HG03097 (cell line): Measurements from ENCODE around the gene SCP2.

Experiments used
- ATAC-seq: cut with Tn5 transposase; IDR thresholded peaks from one replicate; pipeline ENCODE4 v1.9.1; 2021; ENCODE audit not compliant: unreplicated experiment, low FRiP score

Gene SCP2, protein sequence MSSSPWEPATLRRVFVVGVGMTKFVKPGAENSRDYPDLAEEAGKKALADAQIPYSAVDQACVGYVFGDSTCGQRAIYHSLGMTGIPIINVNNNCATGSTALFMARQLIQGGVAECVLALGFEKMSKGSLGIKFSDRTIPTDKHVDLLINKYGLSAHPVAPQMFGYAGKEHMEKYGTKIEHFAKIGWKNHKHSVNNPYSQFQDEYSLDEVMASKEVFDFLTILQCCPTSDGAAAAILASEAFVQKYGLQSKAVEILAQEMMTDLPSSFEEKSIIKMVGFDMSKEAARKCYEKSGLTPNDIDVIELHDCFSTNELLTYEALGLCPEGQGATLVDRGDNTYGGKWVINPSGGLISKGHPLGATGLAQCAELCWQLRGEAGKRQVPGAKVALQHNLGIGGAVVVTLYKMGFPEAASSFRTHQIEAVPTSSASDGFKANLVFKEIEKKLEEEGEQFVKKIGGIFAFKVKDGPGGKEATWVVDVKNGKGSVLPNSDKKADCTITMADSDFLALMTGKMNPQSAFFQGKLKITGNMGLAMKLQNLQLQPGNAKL

GRCh38 chr1:52927212-52928014, at the start of gene SCP2:
SCP2 (plus strand) TSS chr1:52927276; CDS start chr1:52927397, 121 bp downstream.
- ATAC-seq = no peak

DNA sequence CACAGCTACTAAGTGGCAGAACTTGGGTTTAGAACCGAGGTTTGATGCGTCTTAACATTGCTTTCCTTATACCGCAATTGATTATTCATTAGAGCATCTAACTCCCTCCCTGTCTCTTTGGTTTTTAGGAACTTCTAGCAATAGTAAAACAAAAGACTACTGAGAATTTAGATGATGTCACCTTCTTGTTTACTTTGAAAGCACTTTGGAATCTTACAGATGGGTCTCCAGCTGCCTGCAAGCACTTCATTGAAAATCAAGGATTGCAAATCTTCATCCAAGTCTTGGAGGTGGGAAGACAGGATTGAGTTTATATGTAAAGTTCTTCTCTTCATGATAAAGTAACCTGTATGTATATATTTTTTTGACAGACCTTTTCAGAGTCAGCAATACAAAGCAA, 49.5 kb upstream of the SCP2 start:
- no peak for ATAC-seq

DNA sequence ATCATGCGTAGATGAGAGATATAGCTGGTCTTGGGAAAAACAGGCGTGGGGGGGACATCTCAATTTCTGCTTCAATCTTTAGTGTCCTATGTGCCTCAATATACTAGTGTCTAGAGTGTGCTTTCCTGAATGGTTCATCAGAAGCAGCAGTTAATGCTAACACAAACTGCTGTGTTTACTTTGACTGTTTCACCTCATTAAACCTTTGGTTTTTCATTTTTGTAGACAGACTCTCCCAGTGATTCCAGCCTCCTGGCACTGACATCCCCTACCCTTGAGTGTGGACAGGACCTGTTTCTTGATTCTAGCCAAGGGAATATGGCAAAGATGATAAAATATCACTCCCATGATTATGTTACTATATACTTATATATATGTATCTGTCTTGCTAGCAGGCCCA, 46.9 kb upstream of the SCP2 start:
- no peak for ATAC-seq

- ATAC-seq = no peak
Measured at GRCh38 chr1:52887483-52887882, 39.6 kb upstream of the SCP2 start.

- ATAC-seq = no peak
Measured at GRCh38 chr1:52892424-52893215, 34.5 kb upstream of the SCP2 start.

- no peak for ATAC-seq
Measured at GRCh38 chr1:52899445-52899894, 27.6 kb upstream of the SCP2 start.

DNA sequence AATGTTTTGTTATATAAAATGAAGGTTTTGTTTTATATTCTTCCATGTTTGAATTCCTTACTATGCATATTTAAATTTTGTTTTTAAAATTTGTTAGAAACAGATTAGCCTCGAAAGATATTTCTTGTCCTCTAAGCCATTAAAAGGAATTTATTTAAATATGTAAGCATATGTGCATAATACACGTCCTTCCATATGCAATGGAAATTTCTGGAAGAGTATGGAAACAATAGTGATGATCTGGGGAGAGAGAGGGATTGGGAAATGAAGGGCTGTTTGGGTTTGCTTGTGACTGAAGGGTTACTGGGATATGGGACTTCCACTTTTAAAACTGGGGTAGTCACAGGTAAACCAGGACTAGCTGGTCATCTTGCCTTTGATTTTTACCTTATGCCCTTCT, 26.7 kb upstream of the SCP2 start:
- ATAC-seq = no peak

GRCh38 chr1:52901384-52901783, 25.7 kb upstream of the SCP2 start:
- no peak for ATAC-seq

DNA sequence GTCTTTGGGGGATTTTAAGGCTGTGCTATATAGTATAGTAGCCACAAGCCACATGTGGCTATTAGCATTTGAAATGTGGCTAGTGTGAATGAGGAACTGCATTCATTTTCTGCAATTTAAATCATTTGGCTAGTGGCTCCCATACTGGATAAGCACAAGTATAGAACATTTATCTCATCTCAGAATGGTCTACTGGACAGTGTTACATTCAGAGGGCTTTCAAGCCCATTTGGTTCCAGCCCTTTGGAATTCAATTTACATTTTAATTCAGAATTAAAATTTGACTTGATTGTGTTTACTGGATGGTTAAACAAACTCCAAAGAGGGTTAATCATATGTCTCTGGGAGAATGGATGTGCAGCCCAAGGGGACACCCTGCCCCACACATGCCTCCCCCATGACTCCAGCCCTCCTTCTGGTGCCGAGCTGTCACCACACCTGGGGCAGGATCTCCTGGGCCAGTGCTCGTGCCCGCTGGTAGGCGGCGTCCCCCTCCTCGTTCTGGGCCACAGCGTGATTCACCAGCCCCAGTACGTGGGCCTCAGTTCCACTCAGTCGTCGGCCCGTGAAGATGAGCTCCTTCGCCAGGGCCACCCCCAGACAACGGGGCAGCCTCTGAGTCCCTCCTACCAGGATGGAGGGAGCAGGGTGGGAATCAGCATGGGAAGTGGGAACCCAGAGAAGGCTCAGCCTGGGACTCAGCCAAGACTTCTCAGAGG, 22.7 kb upstream of the SCP2 start:
- ATAC-seq = no peak

GRCh38 chr1:52904927-52905698, 22.0 kb upstream of the SCP2 start:
- no peak for ATAC-seq

GRCh38 chr1:52906135-52906603, 20.9 kb upstream of the SCP2 start:
- ATAC-seq = no peak

GRCh38 chr1:52907068-52907811, 19.8 kb upstream of the SCP2 start:
- no peak for ATAC-seq

DNA sequence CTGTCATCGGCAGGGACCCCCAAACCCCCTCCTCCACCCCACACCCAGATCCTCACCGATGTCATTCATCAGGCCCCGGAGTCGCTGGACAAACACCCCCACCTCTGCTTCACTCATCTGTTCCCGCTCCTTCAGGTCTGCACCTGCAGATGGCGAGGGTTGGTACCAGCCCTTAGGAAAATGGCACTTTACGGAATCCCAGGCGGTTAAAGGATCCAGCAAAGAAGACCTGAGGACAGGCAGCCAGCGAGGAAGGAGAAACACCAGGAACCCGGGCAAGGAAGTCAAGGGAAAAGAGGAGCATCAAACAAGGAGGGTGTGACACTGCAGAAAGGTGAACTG, 19.3 kb upstream of the SCP2 start:
- no peak for ATAC-seq

DNA sequence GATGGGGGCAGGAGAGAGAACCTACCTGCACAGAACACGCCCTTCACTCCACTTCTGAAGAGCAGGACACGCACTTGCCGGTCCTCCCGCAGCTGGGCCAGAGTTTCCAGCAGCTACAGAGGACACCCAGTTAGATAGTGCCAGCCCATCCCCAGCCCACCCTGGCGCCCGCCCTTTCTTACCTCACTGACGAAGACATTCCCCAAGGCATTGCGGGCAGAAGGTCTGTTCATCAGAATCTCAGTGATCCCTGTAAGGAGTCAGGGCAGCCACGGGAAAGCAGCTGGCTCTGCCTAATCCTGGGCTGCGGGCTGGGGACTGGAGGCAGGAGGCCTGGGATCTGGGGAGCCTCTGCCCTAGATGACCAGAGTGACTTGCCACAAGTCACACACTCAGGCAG, 15.5 kb upstream of the SCP2 start:
- no peak for ATAC-seq

DNA sequence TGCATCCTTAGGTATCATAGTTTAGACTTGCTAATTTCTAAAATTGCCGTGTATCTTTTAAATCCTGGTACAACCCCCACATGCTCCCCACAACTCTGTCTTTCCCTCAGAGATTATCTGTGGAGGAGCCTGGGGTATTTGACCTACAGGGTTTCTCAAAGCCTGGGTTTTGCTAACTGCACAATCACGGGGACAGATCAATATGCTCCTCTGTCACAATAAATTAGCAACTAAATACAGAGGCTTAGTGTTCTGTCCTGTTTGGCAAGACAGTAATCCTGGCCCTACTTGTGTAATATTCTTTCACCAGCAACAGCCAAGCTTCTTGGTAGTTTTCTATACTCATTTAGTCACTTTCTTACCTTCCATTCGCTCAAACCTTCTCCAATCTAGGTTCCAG, 14.1 kb upstream of the SCP2 start:
- no peak for ATAC-seq

- ATAC-seq = no peak
Measured at GRCh38 chr1:52913537-52913936, 13.5 kb upstream of the SCP2 start.

DNA sequence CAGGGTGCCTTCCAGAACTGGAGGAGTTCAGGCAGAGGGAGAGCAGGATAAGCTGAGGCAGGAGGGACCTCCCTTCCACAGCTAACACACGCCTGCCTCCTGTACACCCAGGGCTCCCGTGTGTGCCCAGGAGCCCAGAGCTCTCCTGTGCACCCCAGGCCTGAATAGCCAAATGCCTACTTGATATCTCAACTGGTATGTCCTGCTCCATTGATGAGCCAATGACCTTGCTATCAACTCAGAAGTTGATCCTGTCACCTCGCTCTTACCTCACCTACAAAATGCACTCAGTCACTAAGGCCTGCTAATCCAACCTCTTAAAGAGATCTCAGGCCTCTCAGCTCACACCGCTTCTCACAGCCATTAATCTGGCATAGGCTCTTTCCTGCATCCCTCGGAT, 12.6 kb upstream of the SCP2 start:
- ATAC-seq = no peak

GRCh38 chr1:52915211-52915854, 11.7 kb upstream of the SCP2 start:
- no peak for ATAC-seq
